Nucleus accumbens (tissue), 56 donors: Measurements from ENCODE around the gene MLF2.
A peak's percentile ranks its signal among the peaks of the same experiment; 100 is the strongest.
"Not testable (repeated sequence)": the region's sequence is repeated elsewhere in the genome, so short reads cannot be mapped to it uniquely, and the experiment has no call there.

ENCODE experiments used
- DNase-seq, 56 donors: peaks; one replicate each; lab custom pipeline; 2025; lab: John Stamatoyannopoulos, UW

Gene MLF2

DNA sequence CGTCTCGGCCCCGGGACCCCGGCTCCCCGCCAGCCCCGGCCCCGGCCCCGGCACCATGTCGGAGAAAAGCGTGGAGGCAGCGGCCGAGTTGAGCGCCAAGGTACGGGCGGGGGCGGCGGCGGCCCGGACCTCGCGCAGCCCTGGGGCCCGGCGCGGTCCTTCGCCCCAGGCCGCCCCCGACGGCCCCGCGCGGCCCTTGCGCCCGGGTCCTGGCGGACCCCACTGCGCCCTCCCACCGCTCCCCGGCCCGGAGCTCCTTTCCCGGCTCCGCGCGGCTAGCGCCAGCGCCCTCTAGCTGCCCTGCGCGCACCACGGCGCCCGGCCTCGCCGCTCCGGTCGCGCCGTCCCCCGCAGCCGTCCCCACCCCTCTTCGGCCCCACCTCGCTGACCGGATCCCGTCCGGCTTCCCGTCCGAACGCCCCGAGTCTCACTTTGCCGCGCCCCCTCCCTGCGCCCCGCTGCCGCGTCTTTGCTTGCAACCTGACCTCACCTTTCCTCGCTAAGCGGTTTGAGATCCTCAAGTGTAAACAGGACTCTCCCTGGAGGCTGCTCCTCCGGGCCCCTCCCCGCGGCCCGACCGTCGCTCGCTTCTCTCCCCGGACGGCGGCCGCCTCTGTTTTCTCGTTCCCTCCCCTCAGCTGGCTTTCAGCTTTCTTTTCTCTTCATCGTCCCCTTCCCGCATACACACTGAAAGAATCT lies 13.9 kb upstream of the MLF2 start:
- DNase-seq = peak in 46 of 56 donors; percentile 10 to 78 (median 44)

DNA sequence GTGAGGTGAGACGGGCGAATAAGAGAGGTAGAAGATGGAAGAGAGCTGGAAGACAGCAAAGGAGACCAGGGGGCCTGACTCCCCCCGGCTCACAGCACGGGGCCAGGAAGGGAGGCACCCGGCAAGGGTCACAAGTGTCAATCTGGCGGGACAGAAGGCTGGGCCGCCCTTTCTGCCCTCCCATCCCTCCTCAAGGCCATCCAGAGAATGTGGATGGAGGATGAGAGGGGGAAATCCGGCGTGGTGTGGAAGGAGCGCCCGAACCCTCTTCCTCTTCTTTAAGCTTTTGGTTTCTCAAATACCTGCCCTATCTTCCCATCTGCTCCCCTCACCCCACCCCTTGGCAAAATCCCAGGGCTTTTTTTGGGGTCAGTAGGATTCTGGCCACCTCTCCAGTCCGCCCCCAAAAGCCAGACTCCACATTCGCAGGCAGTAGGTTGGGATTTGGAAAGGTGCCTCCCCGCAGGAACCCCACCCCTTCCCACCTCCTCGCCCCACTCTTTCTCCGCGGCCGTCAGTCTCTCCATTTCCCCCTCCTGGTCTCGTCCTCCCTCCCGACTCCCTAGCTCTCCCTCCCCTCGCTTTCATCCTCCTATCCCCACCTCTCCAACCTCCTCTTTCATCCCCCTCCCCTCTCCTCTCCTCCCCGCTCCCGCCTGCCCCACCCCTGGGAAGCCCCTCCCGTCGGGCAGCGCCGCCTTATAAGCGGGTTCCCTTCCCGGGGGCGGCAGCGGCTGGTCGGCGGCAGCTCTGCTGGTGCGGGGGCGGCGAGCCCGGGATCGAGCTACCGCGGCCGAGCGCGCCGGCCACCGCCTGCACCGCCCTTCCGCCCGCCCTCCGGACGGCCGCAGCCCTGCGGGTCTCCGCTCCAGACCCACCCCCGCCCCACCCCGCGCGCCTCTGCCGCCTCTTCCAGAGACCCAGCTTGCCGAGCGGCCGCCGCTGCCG lies 13.0 kb upstream of the MLF2 start, which contains the start of gene PTMS:
Gene PTMS (plus strand): TSS at position 730 of the 948 bp plus-strand sequence. CDS start 343 bp downstream, outside the sequence.
- DNase-seq = peak in 48 of 56 donors; percentile 9 to 88 (median 57)

DNA sequence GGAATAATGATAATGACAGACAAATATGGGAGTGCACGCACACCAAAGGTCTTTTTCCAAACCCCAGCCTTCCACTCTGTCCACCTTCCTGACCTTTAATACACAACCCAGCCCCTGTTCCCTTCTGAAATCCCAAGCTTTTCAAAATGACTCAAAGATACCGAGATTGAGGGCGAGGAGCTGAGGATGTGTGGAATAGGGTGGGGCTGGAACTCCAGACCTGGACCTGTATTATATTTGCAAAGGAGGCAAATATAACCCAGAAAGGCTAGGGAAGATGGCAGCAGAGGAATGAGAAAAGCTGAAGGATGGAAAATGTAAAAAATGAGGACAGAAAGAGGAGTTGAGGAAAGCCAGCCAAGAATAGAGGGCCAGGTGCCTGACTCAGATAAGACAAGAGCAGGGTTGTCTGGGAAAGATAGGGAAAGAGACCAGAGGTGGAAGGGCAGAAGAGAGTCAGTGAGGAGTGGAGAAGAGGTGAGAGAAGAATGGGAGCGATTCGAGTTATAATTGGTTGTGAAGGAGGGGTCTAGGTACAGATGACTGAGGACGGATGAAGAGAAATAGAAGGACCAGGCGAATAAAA lies 12.2 kb upstream of the MLF2 start:
- DNase-seq = peak in 1 of 56 donors; percentile 40

DNA sequence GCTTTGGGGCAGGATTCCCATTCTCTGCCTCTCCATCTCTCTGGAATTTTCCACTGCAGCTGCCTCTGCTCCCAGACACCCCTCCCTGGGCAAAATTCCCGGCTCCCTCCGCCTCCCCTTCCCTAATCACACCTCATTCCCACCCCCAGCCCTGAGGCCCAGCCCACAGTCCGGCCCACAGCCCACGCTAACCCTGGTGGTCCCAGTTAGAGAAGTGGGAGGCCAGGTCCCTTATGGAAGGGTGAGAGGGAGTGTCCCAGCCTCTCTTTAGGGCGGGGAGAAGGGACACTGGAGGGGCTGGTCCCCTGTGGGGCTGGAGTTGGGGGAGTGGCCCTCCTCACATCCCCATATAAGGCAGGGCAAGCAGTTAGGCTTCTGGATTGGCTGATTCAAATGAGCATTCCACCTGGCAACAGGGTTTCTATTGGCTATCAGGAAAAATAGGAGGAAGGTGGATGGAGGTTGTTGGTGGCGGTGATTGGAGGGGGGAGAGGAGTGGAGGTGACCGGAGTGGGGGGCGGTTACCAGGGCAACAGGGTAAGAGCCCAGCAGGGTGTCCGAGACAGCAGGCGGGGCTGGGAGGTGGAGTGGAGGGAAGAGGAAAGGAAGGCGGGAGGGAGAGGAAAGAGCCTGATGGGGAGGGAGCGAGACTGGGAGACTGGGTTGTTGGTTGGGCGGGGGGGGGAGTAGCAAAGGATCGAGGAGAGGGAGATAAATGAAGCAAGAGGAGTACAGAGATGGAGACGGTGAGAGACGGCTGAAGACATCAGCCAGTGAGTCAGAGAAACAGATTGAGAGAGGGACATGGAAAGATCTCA lies 11.3 kb upstream of the MLF2 start:
- peak; percentile 45 to 96 (median 85) for DNase-seq

DNA sequence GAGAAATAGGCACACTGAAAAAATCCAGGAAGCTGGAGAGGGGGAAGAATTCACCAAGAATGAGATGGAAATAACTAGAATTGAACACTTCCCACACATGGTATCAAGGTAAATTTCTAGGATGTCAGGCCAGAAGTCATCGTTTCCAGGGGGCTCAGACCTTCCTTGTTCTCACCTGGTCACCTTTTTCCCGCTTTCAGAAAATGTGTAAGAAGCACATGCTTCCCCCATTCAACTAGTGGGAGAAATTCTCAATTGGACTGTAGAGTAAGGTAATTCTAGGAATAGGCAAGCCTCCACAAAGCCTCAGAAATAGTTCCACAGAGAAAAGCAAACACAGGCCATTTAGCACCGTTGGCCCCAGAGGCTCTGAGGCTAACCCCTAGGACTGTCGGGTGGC lies 10.4 kb upstream of the MLF2 start:
- DNase-seq = no peak

DNA sequence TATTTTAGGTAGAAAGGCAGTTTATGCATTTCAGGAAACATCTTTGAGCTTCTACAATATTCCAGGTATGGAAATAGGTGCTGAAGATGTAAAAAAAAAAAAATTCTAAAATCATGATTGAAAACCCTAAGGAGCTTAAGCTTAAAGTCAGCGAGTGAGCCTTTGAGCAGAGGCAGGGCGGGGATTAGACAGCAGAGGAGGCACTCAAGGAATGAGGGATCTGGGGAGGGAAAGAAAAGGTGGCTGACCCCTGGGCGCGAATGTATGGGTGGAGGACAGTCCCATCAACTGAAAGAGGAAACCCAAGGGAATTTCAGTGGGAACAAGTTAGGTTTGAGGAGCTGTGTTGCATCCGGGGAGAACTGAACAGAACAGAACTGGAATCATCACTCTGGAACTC lies 6.8 kb upstream of the MLF2 start:
- DNase-seq = no peak

DNA sequence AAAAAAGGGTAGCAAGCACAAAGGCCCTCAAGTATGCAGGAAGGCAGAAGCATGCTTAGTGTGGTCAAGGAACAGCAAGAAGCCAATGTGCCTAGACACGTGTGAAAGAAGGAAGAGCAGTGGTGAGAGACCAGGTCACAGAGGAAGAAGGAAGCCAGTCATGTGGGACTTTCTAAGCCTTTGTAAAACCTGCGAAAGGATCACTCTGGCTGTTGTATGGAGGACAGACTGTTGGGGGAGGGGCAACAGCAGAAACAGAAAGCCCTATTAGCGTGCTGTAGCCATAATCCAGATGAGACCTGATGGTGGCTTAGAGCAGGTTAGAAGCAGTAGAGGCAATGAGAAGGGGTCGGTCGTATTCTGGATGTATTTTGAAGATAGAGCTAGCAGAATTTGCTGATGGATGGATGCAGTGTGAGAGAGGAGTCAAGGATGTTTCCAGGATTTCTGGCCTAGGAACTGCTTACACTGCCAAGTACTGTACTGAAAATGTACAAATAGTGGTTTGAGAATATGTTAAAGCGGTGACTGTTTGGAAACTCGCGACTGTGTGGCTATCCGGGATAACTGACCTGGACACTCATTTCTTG lies 5.7 kb upstream of the MLF2 start:
- no peak for DNase-seq

DNA sequence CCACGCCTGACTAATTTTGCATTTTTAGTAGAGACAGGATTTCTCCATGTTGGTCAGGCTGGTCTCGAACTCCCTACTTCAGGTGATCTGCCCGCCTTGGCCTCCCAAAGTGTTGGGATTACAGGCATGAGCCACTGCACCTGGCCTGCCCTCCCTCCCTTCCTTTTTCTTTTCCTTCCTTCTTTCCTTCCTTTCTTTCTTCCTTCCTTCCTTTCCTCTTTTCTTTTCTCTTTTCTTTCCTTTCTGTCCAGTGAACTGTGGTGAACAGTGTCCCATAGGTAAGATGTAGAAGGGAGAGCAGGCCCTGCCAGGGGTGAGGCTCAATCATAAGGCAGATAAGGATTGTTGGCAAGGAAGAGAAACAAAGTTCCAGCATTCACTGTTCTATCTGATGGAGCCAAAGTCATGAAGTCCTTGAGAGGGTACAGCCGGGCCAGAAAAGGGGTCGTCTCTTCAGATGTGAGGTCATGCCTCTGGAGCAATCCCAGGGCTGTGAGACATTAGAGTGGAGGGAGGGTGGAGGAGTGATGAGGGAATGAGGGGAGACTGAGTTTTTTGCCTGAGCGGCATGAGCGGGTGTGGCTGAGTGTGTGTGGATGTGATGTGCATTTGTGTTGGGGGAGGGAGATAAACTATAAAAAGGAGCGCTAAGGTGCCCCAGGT lies 4.2 kb upstream of the MLF2 start:
- DNase-seq = no peak

DNA sequence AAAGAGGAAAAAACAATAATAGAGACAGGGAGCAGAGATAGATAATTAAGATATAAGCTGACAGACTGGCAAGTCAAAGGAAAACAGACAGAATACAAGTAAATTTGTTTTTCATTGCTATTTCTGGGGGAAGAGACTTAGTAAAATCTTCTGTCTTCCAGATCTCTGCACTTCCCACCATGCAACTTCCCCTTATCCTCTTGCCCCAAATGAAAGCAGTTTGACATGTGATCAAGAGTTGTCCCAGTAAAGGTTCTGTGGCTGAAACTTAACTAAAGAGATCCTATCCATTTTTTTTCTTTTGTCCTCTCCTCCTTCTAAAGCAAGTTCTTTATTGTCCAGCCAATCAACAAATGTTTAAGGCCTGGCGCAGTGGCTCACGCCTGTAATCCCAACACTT lies 1.5 kb upstream of the MLF2 start:
- no peak for DNase-seq

DNA sequence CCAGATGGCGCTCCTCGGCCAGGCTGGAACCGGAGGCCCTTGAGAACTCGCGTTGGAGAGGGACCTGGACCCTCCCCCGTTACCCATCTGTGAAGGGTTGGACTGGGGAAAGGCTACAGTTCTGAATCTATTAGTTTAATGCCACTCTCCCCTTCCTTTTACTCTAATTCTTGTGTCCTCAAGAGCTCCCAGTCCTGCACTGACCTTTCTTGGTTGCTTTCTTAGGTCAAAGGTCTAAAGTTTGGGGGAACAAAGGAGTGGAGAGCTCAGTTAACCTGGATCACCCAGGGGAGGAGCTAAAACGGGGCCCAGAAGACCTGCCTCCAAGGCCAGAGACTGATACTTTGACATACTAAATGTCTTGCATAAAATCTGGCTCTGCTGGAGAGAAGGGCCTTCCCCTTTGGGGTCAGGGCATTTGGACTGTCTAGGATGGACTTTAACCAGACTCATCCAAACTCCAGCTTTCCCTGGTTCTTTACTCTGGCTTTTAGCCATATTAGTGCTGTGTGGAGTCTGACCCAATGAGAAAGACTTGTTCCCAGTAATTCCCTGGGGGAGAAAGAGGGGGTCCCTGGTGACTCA lies 923 bp upstream of the MLF2 start:
- no peak for DNase-seq

DNA sequence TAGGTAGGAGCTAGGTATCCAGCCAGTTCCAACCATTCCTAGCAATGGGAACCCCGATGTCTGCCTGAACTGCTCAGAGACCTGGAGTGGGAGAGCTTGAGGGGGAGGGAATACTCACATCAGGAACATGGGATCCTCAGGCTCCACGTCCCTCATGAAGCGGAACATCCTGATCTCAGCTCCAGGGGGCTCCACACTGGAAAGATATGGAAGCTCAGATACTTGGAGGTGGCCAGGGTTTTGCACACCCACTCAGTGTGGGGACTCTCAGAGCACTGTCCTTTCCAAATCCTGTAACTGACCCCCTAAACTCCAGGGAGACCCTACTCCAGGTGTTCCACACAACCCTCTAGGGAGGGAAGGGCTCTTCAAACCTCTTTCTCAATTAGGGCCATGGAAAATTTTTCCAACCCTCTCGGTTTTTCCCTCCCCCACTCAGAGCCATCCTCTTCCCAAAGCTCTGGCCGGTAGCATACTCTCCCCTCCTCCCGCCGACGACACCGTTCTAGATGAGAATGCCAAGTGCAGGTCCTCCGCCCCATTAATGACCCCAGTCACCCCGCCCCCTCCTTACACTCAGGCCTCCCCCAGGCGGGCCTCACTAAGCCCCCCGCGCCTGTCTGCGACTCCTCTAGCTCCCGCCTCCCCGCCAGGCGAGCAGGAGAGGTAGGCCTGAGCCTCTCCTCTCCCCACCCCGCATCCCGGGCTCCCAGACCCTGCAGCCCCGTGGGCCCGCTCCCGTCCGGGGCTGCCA lies 597 bp downstream of the MLF2 start:
- DNase-seq = peak in 25 of 56 donors; percentile 12 to 75 (median 38)

DNA sequence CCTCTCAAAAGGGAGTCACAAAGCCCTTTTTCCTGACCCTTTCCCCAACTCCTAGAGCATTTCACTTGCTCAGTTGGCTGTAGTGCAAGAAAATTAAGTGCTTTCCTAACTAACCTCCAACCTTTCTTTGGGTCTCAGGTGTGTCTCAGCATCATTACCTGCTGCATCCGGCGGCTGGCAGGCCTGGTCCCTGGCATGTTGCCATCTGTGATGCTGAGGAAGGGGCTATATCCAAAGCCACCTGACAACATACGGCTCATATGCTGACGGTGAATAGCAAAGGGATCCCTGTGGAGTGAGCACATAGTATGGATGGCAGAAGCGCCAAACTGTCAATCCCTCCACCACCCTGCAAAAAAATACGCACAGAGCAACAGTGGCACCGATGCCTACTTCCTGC lies 1.2 kb downstream of the MLF2 start:
- no peak for DNase-seq

DNA sequence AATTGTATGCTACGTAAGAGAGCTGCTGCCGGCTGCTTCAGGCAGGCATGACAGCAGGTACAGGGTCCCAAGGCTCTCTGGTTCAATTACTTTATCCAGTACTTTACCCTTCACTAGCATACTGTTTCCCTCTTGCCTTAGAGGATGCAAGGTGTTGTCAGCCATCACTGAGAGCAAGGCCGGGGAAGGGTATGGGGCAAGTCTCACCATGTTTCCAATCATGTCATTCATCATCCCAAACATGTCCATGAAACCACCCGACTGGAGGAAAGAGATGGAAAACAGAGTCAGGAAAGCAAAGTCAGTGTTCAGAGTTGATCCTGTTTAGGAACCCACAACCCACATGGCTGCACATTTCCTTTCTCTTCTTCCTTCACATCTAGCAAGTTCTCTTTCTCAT lies 2.4 kb downstream of the MLF2 start:
- no peak for DNase-seq

DNA sequence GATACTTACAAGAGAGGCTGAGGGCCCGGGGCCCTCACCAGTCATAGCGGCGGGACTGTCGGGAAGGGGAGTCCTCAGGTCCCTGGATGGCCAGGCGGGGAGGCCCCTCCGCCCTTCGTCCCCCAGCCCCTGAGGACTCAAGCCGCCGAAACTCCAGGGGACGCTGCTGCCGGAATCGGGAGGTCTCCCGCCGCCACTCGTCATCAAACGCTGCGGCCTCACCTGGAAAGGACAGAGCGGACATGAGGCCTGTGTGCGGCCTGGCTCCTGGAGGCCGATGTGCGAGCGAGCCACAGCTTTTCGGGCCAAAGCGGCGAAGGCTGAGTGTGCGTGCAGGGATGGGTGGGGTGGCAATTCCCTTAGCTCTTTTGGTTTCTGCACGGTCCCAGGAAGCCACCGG lies 4.2 kb downstream of the MLF2 start:
- DNase-seq = no peak

DNA sequence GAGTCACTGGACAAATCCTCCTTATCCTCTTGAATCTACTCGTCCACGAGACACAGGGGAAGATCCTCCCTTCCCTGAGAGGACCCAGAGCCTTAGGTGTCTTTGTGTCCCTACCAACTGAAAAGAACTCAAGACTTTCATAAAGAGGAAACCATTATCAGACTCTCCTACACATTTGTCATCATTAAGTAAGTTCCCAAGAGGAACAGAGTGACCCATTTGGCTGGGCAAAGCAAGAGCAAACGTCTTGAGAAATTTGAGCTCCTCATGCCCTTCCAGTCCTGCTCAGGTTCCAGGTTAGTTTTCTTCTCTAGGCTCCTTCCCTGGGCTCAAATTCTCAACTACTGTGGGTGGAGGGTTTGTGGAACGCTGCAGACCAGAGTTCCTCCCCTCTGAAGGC lies 5.7 kb downstream of the MLF2 start:
- no peak for DNase-seq

DNA sequence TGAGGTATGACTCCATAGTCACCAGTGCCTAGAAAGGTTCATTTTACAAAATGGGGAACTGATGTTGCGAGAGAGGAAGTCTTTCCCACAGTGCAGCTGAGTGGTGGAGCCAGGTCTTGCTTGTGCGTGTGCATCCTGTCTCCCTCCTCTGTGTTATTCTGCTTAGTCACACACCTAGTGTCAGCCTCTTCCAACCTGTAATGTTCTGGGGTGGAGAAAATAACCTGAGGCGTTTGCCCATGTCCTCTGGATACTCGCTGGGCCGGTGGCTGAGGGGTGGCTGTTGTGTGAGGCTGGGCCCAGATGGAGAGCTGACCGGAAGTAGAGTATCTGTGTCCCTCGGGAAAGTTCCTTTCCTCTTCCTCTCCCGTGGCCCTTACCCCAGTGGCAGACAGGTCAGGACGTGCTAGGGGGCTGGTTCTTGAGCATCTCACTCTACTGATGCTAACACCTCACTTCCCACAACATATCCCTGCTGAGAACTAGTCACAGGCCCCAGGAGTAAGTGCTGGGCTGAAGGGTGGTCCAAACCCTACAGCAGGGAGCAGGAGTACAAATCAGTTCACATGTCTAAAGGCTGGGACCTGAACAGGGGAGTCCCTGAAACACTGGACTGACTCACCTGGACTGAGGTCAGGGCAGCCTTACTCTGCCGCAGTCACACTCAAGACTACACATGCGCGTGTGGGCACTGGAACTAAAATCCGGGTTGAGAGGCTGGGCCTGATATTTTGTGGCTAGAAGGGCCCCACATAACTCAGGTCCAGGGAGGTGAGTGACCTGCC lies 7.0 kb downstream of the MLF2 start:
- DNase-seq = peak in 6 of 56 donors; percentile 5 to 20 (median 14)

DNA sequence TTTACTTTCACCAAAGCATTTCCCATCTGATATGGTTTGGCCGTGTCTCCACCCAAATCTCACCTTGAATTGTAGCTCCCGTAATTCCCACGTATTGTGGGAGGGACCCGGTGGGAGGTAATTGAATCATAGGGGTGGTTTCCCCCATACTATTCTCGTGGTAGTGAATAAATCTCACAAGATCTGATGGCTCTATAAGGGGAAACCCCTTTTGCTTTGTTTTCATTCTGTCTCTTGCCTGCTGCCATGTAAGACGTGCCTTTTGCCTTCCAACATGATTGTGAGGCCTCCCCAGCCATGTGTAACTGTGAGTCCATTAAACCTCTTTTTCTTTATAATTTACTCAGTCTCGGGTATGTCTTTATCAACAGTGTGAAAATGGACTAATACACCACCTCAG lies 9.6 kb downstream of the MLF2 start:
- not testable (repeated sequence) for DNase-seq
